ENCODE data around the gene TMEM175. TPM values are rescaled to one million over a fixed set of nuclear protein-coding genes. Genes with fewer than 3 reads are reported as not detected.
A peak's percentile ranks its signal among the peaks of the same experiment; 100 is the strongest.

Gene TMEM175
- 10 to 100 TPM; 13.9 to 15.8 TPM for total RNA-seq

GRCh38 chr4:931960-932712 lies at the start of gene TMEM175, which contains the start of gene GAK:
Gene TMEM175 (plus strand): TSS chr4:932460. CDS start chr4:947740, 15,280 bp downstream.
Gene GAK (minus strand): TSS chr4:932316. CDS start chr4:932187, 129 bp downstream.
- intact Hi-C loops (cut with micrococcal nuclease): loop anchor here (1.0 to 5.0 kb wide), 5 partner anchors 8 to 750 kb away; partner anchors contain the start of genes FAM53A and PCGF3
- Mint-ChIP-seq H3K27ac (peak within 1 kb of the TSS; percentile 90), H3K27me3 (ENCODE audit: low read depth) (no peaks in the 10 kb centered on the region), H3K36me3 (ENCODE audit: low read depth) (no peaks in the 10 kb centered on the region), H3K9me3 (no peaks in the 10 kb centered on the region), H3K4me3 (peak within 1 kb of the TSS; percentile 94), H3K4me1 (ENCODE audit: low read depth) (peaks cover 45% of the 10 kb centered on the region)
- DNase-seq: peak; percentile 96
- CTCF ChIA-PET: interaction anchor here (0.6 to 1.1 kb wide), 4 partner anchors 30 to 640 kb away, joined by 3 to 5 read pairs (median 4); no protein-coding TSS in a partner anchor

- Mint-ChIP-seq H3K27ac (no peak overlapping the region), H3K4me1 (ENCODE audit: low read depth) (peaks cover 27% of the 10 kb centered on the region), H3K4me3 (no peak overlapping the region), H3K9me3 (peaks cover 3% of the 10 kb centered on the region), H3K27me3 (ENCODE audit: low read depth) (no peaks in the 10 kb centered on the region), H3K36me3 (ENCODE audit: low read depth) (peaks cover 30% of the 10 kb centered on the region)
- intact Hi-C loops (cut with micrococcal nuclease): no loop called here
- no peak for DNase-seq
- CTCF ChIA-PET: interaction anchor here (1.1 kb wide), 1 partner anchor 667 kb away, joined by 3 read pairs; no protein-coding TSS in a partner anchor
Measured at GRCh38 chr4:882646-883045, 49.6 kb upstream of the TMEM175 start.

- Mint-ChIP-seq H3K27me3 (ENCODE audit: low read depth) (no peaks in the 10 kb centered on the region), H3K9me3 (peaks cover 5% of the 10 kb centered on the region), H3K27ac (no peak overlapping the region), H3K4me3 (no peak overlapping the region), H3K4me1 (ENCODE audit: low read depth) (peaks cover 21% of the 10 kb centered on the region), H3K36me3 (ENCODE audit: low read depth) (peaks cover 30% of the 10 kb centered on the region)
- no peak for DNase-seq
- intact Hi-C loops (cut with micrococcal nuclease): no loop called here
- CTCF ChIA-PET: interaction anchor here (1.1 kb wide), 1 partner anchor 666 kb away, joined by 3 read pairs; no protein-coding TSS in a partner anchor
Measured at GRCh38 chr4:883377-884095, 48.7 kb upstream of the TMEM175 start.

GRCh38 chr4:884259-884658 lies 48.0 kb upstream of the TMEM175 start:
- Mint-ChIP-seq H3K4me1 (ENCODE audit: low read depth) (peaks cover 13% of the 10 kb centered on the region), H3K4me3 (no peak overlapping the region), H3K27ac (no peak overlapping the region), H3K36me3 (ENCODE audit: low read depth) (peaks cover 24% of the 10 kb centered on the region), H3K27me3 (ENCODE audit: low read depth) (no peaks in the 10 kb centered on the region), H3K9me3 (peaks cover 5% of the 10 kb centered on the region)
- intact Hi-C loops (cut with micrococcal nuclease): no loop called here
- DNase-seq: no peak
- CTCF ChIA-PET: no interaction called here

GRCh38 chr4:884896-885295 lies 47.4 kb upstream of the TMEM175 start:
- CTCF ChIA-PET: no interaction called here
- peaks cover 7% of the 10 kb centered on the region for H3K4me1 Mint-ChIP-seq (ENCODE audit: low read depth)
- no peak overlapping the region for H3K4me3 Mint-ChIP-seq
- peaks cover 5% of the 10 kb centered on the region for H3K9me3 Mint-ChIP-seq
- no peak for DNase-seq
- H3K27me3 Mint-ChIP-seq (ENCODE audit: low read depth): no peaks in the 10 kb centered on the region
- peaks cover 19% of the 10 kb centered on the region for H3K36me3 Mint-ChIP-seq (ENCODE audit: low read depth)
- intact Hi-C loops (cut with micrococcal nuclease): no loop called here
- no peak overlapping the region for H3K27ac Mint-ChIP-seq

GRCh38 chr4:885353-885752 lies 46.9 kb upstream of the TMEM175 start:
- no peak for DNase-seq
- Mint-ChIP-seq H3K9me3 (peaks cover 5% of the 10 kb centered on the region), H3K4me1 (ENCODE audit: low read depth) (peaks cover 3% of the 10 kb centered on the region), H3K4me3 (no peak overlapping the region), H3K36me3 (ENCODE audit: low read depth) (peaks cover 16% of the 10 kb centered on the region), H3K27ac (no peak overlapping the region), H3K27me3 (ENCODE audit: low read depth) (no peaks in the 10 kb centered on the region)
- CTCF ChIA-PET: no interaction called here
- intact Hi-C loops (cut with micrococcal nuclease): no loop called here

- no peak overlapping the region for H3K4me3 Mint-ChIP-seq
- peaks cover 16% of the 10 kb centered on the region for H3K36me3 Mint-ChIP-seq (ENCODE audit: low read depth)
- no peaks in the 10 kb centered on the region for H3K4me1 Mint-ChIP-seq (ENCODE audit: low read depth)
- CTCF ChIA-PET: no interaction called here
- H3K27me3 Mint-ChIP-seq (ENCODE audit: low read depth): no peaks in the 10 kb centered on the region
- H3K9me3 Mint-ChIP-seq: peaks cover 5% of the 10 kb centered on the region
- DNase-seq: no peak
- intact Hi-C loops (cut with micrococcal nuclease): no loop called here
- H3K27ac Mint-ChIP-seq: no peak overlapping the region
Measured at GRCh38 chr4:886244-886643, 46.0 kb upstream of the TMEM175 start.

GRCh38 chr4:887034-887763 lies 45.1 kb upstream of the TMEM175 start:
- H3K27ac Mint-ChIP-seq: no peak overlapping the region
- peaks cover 5% of the 10 kb centered on the region for H3K9me3 Mint-ChIP-seq
- DNase-seq: no peak
- intact Hi-C loops (cut with micrococcal nuclease): no loop called here
- CTCF ChIA-PET: no interaction called here
- peaks cover 15% of the 10 kb centered on the region for H3K36me3 Mint-ChIP-seq (ENCODE audit: low read depth)
- no peak overlapping the region for H3K4me3 Mint-ChIP-seq
- H3K4me1 Mint-ChIP-seq (ENCODE audit: low read depth): no peaks in the 10 kb centered on the region
- H3K27me3 Mint-ChIP-seq (ENCODE audit: low read depth): no peaks in the 10 kb centered on the region

GRCh38 chr4:888029-888428 lies 44.2 kb upstream of the TMEM175 start:
- H3K9me3 Mint-ChIP-seq: peaks cover 5% of the 10 kb centered on the region
- no peak overlapping the region for H3K4me3 Mint-ChIP-seq
- CTCF ChIA-PET: no interaction called here
- H3K36me3 Mint-ChIP-seq (ENCODE audit: low read depth): peaks cover 13% of the 10 kb centered on the region
- no peak for DNase-seq
- intact Hi-C loops (cut with micrococcal nuclease): no loop called here
- H3K27me3 Mint-ChIP-seq (ENCODE audit: low read depth): no peaks in the 10 kb centered on the region
- H3K4me1 Mint-ChIP-seq (ENCODE audit: low read depth): no peaks in the 10 kb centered on the region
- no peak overlapping the region for H3K27ac Mint-ChIP-seq

- no peak overlapping the region for H3K4me3 Mint-ChIP-seq
- H3K4me1 Mint-ChIP-seq (ENCODE audit: low read depth): no peaks in the 10 kb centered on the region
- CTCF ChIA-PET: no interaction called here
- peaks cover 5% of the 10 kb centered on the region for H3K9me3 Mint-ChIP-seq
- no peaks in the 10 kb centered on the region for H3K27me3 Mint-ChIP-seq (ENCODE audit: low read depth)
- intact Hi-C loops (cut with micrococcal nuclease): no loop called here
- no peak overlapping the region for H3K27ac Mint-ChIP-seq
- peaks cover 13% of the 10 kb centered on the region for H3K36me3 Mint-ChIP-seq (ENCODE audit: low read depth)
- no peak for DNase-seq
Measured at GRCh38 chr4:889516-889915, 42.7 kb upstream of the TMEM175 start.

GRCh38 chr4:890036-890695 lies 42.1 kb upstream of the TMEM175 start:
- peaks cover 13% of the 10 kb centered on the region for H3K36me3 Mint-ChIP-seq (ENCODE audit: low read depth)
- no peaks in the 10 kb centered on the region for H3K27me3 Mint-ChIP-seq (ENCODE audit: low read depth)
- H3K4me3 Mint-ChIP-seq: no peak overlapping the region
- H3K9me3 Mint-ChIP-seq: peaks cover 5% of the 10 kb centered on the region
- no peaks in the 10 kb centered on the region for H3K4me1 Mint-ChIP-seq (ENCODE audit: low read depth)
- intact Hi-C loops (cut with micrococcal nuclease): no loop called here
- no peak for DNase-seq
- CTCF ChIA-PET: no interaction called here
- no peak overlapping the region for H3K27ac Mint-ChIP-seq

- intact Hi-C loops (cut with micrococcal nuclease): no loop called here
- DNase-seq: peak; percentile 29
- Mint-ChIP-seq H3K4me3 (no peak overlapping the region), H3K4me1 (ENCODE audit: low read depth) (no peaks in the 10 kb centered on the region), H3K27ac (no peak overlapping the region), H3K27me3 (ENCODE audit: low read depth) (no peaks in the 10 kb centered on the region), H3K36me3 (ENCODE audit: low read depth) (peaks cover 11% of the 10 kb centered on the region), H3K9me3 (peaks cover 5% of the 10 kb centered on the region)
- CTCF ChIA-PET: interaction anchor here (1.7 kb wide), 1 partner anchor 149 kb away, joined by 8 read pairs; no protein-coding TSS in a partner anchor
Measured at GRCh38 chr4:891747-892146, 40.5 kb upstream of the TMEM175 start.
